NCI-H345 treated with DMSO at 0.1 percent for 48 hours (cell line): ENCODE measurements around the gene ELK3.

Source experiments
- DNase-seq: peaks from one replicate; lab custom pipeline; 2025; ENCODE audit not compliant: unreplicated experiment; lab: John Stamatoyannopoulos, UW

The ELK3 gene

GRCh38 chr12:96234591-96235483, 40.7 kb downstream of the ELK3 start:
- no peak for DNase-seq

DNA sequence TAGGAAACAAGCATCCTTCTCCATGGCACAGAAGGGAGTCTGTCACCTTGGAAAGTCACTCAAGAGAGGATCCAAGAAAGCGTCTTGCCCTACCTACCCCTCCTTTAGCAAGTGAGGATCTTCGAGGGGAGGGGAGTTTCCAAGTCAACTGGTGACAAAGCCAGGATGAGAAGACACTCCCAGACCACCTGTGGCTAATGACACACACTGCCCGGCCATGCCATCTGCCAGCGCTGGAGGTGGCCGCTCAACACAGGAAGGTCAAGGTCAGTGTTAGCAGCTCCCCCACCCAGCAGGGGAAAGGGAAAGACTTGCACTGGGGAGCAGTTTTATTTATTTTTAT, 41.3 kb downstream of the ELK3 start:
- DNase-seq = no peak

- no peak for DNase-seq
Measured at GRCh38 chr12:96236221-96236822, 42.1 kb downstream of the ELK3 start.

GRCh38 chr12:96237035-96237434, 42.9 kb downstream of the ELK3 start:
- DNase-seq = no peak

GRCh38 chr12:96237465-96238077, 43.4 kb downstream of the ELK3 start:
- DNase-seq = no peak

GRCh38 chr12:96238336-96239047, 44.3 kb downstream of the ELK3 start:
- no peak for DNase-seq

DNA sequence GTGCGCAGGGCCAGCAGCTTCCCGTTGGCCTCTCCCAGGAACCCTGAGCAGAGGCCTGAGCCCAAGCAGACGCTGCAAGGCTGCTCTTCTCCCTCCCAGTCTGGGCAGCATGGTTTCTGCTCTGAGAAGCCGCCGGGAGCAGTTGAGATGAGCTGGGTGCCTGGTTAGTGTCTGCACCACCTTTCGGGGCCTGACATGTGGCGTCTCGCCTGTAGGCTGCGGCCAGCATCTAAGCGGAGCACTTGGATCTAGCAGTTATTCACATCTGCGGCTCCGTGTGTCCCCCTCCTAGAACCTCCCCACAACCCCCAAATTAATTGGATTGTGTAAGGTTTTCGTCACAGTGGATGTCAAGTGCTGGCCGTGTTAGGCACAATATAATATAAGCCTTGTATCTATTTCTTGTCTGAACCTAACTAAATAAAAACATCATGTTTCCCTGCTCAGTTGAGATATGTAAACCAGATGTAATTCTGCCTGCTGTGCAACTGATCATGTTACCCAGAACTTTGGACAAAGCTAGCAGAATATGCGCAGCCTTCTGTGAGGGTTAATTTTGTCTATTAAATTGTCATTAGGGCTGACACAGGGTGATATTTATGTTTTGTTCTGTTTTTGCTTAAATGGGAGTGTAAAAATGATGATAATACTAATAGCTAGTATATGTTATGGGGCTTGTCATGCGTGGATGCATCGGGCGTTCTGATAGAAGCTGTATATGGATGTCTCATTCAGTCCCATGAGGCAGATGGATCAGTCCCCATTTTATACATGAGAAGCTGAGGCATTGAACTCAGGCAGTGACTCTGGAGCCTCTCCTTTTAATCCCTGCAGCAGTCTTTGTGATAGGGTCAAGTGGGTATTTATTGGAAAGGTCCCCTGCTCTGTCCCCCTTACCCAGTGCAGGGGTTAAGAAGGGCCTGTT, 45.8 kb downstream of the ELK3 start:
- no peak for DNase-seq

GRCh38 chr12:96240656-96241055, 46.5 kb downstream of the ELK3 start:
- DNase-seq = no peak

DNA sequence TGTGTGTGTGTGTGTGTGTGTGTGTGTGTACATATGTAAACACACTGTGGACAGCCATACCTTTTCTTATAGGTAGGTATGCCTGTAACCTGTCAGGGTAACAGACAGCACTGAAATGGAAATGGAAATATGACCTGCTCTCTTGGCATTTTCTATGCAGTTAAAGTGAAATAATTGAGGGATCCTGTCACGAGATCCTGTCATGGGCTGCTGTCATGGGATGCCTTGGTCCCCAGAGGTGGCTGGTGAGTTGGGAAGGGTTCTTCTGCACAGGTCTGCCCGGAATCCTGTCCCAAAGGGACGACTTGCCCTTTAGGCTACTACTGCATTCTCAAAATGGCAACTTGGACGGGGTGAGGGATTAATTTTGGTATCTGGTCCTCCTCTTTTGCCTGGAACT, 47.3 kb downstream of the ELK3 start:
- DNase-seq = no peak

- DNase-seq = no peak
Measured at GRCh38 chr12:96241846-96242256, 47.7 kb downstream of the ELK3 start.

DNA sequence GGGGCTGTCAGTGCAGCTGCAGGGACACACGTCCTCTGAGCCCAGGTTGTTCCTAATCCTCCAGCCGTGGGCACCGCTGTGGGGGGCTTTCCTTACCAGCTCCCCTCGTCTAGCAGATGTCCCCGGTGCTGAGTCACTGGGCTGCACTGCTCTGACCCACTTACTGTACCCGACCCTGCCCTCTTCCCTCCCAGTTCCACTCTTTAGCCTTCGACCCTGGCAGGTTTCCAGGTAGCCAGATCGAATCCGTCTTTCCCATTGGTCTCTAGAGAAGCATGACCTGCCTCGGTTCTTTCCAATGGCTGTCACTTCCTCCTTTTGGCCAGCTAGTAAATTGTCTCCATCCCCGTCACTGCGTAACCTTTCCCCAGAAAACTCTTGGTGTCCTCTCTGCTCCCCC, 48.4 kb downstream of the ELK3 start:
- no peak for DNase-seq

DNA sequence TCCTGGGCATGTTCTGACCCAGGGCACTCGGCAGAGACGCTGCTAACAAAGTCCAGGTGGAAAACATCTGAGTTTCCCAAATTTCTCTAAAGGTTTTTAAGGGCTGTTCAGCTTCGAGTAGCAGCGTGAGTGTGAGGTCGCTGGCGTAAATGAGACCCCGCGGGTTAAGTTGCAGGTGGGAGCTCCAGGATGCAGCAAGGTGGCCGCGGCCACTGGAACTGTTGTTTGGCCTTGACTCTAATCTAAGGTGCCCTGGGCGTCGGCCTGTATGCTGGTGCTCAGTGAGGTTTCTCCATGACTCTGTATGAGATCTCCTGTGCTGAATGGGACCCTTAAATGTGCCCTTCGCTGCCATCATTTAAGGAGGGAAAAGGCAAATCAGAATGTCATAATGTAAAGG, 50.7 kb downstream of the ELK3 start:
- no peak for DNase-seq

- no peak for DNase-seq
Measured at GRCh38 chr12:96246926-96247505, 52.8 kb downstream of the ELK3 start.

GRCh38 chr12:96247563-96247962, 53.4 kb downstream of the ELK3 start:
- no peak for DNase-seq

DNA sequence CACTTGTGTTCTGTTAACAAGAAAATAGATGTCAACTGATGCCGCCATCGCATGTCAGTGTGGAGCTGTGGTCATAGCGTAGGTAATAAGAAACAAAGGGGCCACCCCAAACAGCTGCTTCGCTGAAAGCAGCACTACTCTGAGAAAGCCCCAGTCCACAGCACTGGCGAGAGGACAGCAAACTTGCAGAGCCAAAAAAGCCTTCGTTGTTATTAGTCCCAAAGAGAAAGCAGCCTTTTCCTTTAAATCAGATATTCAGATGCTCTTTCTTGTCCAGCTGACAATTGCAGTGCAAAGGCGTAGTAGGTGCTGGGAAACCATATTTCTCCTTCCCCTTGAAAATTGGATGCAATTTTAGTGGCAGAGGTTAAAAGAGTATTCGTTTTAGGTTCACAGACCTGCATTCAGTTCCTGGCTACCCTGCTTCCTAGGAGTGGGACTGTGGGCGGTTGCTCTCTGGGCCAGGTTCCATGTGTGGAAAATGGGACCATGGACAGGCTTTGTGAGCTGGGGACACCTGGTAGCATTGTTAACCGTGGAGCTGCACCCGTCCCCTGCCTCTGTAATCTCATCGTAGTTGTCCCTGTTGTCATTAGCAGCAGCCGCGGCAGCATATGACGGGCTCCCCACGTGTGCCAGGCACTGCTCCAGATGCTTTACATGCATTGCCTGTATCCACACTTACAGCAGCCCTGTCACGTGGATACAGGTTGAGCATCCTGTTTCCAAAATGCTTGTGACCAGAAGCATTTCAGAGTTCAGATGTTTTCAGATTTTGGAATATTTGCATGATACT, 54.2 kb downstream of the ELK3 start:
- DNase-seq = no peak

- DNase-seq = no peak
Measured at GRCh38 chr12:96249196-96250118, 55.3 kb downstream of the ELK3 start.

DNA sequence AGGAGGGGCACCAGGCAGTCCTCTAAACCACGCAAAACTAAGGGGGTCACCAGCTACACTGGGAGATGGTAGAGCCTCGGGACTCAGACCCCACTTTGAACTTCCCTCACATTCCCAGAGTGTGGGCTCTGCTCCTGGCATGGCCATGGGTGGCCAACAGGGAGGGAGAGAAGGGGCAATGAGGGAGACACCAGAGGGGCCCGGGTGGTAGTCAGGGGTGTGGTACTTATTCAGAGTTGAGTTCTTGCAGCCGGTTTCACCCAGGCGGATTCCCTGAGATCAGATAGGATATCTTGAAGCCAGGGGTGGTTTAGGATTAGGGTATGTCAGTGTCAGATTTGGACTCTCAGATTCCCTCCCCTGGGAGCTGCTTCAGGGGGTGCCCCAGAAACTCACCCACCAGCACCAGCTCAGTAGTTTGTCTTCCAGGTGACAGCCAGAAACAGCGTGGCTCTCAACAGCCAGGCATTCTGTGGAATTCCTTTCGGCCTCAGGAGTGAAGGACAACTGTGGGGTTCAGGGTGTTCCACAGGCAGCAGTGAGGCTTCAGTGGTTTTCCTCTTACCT, 56.0 kb downstream of the ELK3 start:
- no peak for DNase-seq

- DNase-seq = no peak
Measured at GRCh38 chr12:96255077-96255476, 60.9 kb downstream of the ELK3 start.
